Hematopoietic multipotent progenitor cell (in vitro differentiated cells): Measurements from ENCODE around the gene U2AF1. TPM values are rescaled to one million over a fixed set of nuclear protein-coding genes. Genes with fewer than 3 reads are reported as not detected.

Experiments used
- total RNA-seq: library from RNA; depleted of rRNA; stranded (reverse); fragments of >200 nt; gene quantifications from one replicate; pipeline ENCODE4 v1.2.3, GENCODE V29; 2012

Gene U2AF1
- total RNA-seq, 1 donor = 23.7 TPM

Other genes with a start within 250 kb of the U2AF1 start
- gene WDR4, start 228.0 kb downstream of the U2AF1 start, total RNA-seq = 31.2 TPM
- gene NDUFV3, start 214.3 kb downstream of the U2AF1 start, total RNA-seq = 29.9 TPM
- under 0.01 TPM for gene ERVH48-1, start 181.9 kb downstream of the U2AF1 start, total RNA-seq
- 13.7 TPM for gene PKNOX1, start 133.0 kb downstream of the U2AF1 start, total RNA-seq
- gene CBS, start 31.7 kb downstream of the U2AF1 start, total RNA-seq = 0.81 TPM
- gene CRYAA, start 61.4 kb upstream of the U2AF1 start, total RNA-seq = not detected